T follicular helper cell (primary cell): ENCODE results near the gene MTERF1.

Source experiments
- DNase-seq: peaks from one replicate; pipeline ENCODE4 v3.0.0-alpha.2; 2020; ENCODE audit warnings: low read depth

MTERF1 gene

GRCh38 chr7:91832493-91833045, 47.9 kb downstream of the MTERF1 start:
- no peak for DNase-seq

- no peak for DNase-seq
Measured at GRCh38 chr7:91827169-91827568, 53.3 kb downstream of the MTERF1 start.

GRCh38 chr7:91826377-91826776, 54.1 kb downstream of the MTERF1 start:
- DNase-seq = no peak

DNA sequence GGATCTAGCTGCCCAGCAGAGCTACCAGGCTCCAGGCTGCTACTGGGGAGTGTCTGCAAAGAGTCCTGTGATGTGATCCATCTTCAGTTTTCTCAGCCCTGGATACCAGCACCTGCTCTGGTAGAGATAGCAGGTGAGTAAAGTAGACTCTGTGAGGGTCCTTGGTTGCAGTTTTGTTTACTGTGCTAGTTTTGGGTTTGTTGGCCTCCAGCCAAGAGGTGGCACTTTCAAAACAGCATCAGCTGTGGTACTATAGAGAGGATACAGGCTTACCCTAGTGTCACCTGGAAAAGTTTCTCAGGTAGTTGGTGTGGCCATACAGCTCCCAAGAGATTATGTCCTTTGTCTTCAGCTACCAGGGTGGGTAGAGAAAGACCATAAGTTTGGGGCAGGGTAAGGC, 56.3 kb downstream of the MTERF1 start:
- no peak for DNase-seq
